ENCODE results near the gene ALDH4A1. TPM values are rescaled to one million over a fixed set of nuclear protein-coding genes. Genes with fewer than 3 reads are reported as not detected.

Gene ALDH4A1
- total RNA-seq, 1 donor: 28.6 TPM

DNA sequence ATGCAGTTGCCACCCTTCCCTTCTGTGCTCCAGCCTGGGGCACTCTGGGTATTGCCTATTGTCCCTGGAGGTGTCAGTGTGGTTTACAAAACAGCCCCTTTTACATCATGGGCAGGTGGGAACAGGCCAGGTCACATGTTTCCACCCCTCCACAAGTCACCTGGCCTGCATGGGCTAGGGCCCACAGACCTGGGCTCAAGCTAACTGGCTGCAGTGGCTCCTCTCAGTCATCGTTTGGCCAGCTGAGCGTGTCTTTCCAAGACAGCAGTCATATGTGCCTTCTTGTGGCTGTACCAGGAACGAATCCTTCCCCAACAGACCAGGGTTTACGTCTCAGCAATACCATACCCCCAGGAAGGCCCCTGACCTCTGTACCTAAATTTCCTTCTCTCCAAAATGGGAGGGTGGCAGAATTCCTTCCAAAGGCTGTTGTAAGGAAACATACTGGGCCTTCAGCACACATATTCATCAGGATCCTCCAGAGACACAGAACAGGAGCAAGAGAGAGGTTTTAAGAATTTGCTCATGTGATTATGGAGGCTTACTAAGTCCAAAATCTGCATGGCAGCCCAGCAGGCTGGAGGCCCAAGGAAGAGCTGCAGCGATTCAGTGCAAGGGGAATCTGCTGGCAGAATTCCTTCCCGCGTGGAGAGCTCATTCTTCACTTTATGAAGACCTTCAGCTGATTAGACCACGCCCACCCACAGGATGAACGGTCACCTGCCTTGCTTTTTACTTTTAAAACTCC lies 32.3 kb downstream of the ALDH4A1 start:
- Histone ChIP-seq H3K27me3 (ENCODE audit: insufficient read depth, low read length) (peaks cover 12% of the 10 kb centered on the region), H2AFZ (ENCODE audit: low read length) (no peak overlapping the region), H3K4me3 (ENCODE audit: insufficient read depth, low read length) (no peak overlapping the region), H3K27ac (ENCODE audit: low read depth, low read length) (no peak overlapping the region), H3K9me3 (ENCODE audit: low read depth, low read length) (no peaks in the 10 kb centered on the region), H4K20me1 (ENCODE audit: insufficient read depth, low read length) (no peaks in the 10 kb centered on the region), H3K4me1 (ENCODE audit: insufficient read depth, low read length) (no peaks in the 10 kb centered on the region), H3K79me2 (ENCODE audit: insufficient read depth, low read length) (no peaks in the 10 kb centered on the region), H3K36me3 (ENCODE audit: insufficient read depth, low read length) (no peaks in the 10 kb centered on the region), H3K4me2 (ENCODE audit: insufficient read depth, low read length) (no peak overlapping the region)
- TF ChIP-seq, protein P1, sequence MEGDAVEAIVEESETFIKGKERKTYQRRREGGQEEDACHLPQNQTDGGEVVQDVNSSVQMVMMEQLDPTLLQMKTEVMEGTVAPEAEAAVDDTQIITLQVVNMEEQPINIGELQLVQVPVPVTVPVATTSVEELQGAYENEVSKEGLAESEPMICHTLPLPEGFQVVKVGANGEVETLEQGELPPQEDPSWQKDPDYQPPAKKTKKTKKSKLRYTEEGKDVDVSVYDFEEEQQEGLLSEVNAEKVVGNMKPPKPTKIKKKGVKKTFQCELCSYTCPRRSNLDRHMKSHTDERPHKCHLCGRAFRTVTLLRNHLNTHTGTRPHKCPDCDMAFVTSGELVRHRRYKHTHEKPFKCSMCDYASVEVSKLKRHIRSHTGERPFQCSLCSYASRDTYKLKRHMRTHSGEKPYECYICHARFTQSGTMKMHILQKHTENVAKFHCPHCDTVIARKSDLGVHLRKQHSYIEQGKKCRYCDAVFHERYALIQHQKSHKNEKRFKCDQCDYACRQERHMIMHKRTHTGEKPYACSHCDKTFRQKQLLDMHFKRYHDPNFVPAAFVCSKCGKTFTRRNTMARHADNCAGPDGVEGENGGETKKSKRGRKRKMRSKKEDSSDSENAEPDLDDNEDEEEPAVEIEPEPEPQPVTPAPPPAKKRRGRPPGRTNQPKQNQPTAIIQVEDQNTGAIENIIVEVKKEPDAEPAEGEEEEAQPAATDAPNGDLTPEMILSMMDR (IDR thresholded peaks at IDR 0.05; ENCODE audit: extremely low read depth, low read depth, low read length): no peak
- peak; percentile 79 for DNase-seq (ENCODE audit: insufficient read length, low spot score, missing footprints)

- no peak overlapping the region for H3K27ac ChIP-seq (ENCODE audit: low read depth, low read length)
- H3K4me3 ChIP-seq (ENCODE audit: insufficient read depth, low read length): no peak overlapping the region
- H3K79me2 ChIP-seq (ENCODE audit: insufficient read depth, low read length): no peaks in the 10 kb centered on the region
- H4K20me1 ChIP-seq (ENCODE audit: insufficient read depth, low read length): no peaks in the 10 kb centered on the region
- H3K27me3 ChIP-seq (ENCODE audit: insufficient read depth, low read length): peaks cover 12% of the 10 kb centered on the region
- TF ChIP-seq, protein P1 (IDR thresholded peaks at IDR 0.05; ENCODE audit: extremely low read depth, low read depth, low read length): no peak
- H3K4me1 ChIP-seq (ENCODE audit: insufficient read depth, low read length): no peaks in the 10 kb centered on the region
- H3K4me2 ChIP-seq (ENCODE audit: insufficient read depth, low read length): no peak overlapping the region
- peak; percentile 79 for DNase-seq (ENCODE audit: insufficient read length, low spot score, missing footprints)
- H3K9me3 ChIP-seq (ENCODE audit: low read depth, low read length): no peaks in the 10 kb centered on the region
- no peak overlapping the region for H2AFZ ChIP-seq (ENCODE audit: low read length)
- H3K36me3 ChIP-seq (ENCODE audit: insufficient read depth, low read length): no peaks in the 10 kb centered on the region
Measured at GRCh38 chr1:18868801-18869424, 33.4 kb downstream of the ALDH4A1 start.

GRCh38 chr1:18868354-18868753 lies 34.0 kb downstream of the ALDH4A1 start:
- Histone ChIP-seq H3K9me3 (ENCODE audit: low read depth, low read length) (no peaks in the 10 kb centered on the region), H3K79me2 (ENCODE audit: insufficient read depth, low read length) (no peaks in the 10 kb centered on the region), H2AFZ (ENCODE audit: low read length) (no peak overlapping the region), H3K27ac (ENCODE audit: low read depth, low read length) (no peak overlapping the region), H3K27me3 (ENCODE audit: insufficient read depth, low read length) (peaks cover 12% of the 10 kb centered on the region), H3K4me1 (ENCODE audit: insufficient read depth, low read length) (no peaks in the 10 kb centered on the region), H3K36me3 (ENCODE audit: insufficient read depth, low read length) (no peaks in the 10 kb centered on the region), H3K4me3 (ENCODE audit: insufficient read depth, low read length) (no peak overlapping the region), H3K4me2 (ENCODE audit: insufficient read depth, low read length) (no peak overlapping the region), H4K20me1 (ENCODE audit: insufficient read depth, low read length) (no peaks in the 10 kb centered on the region)
- TF ChIP-seq, protein P1 (IDR thresholded peaks at IDR 0.05; ENCODE audit: extremely low read depth, low read depth, low read length): no peak
- DNase-seq (ENCODE audit: insufficient read length, low spot score, missing footprints): peak; percentile 76

GRCh38 chr1:18866846-18867245 lies 35.5 kb downstream of the ALDH4A1 start:
- no peaks in the 10 kb centered on the region for H3K4me1 ChIP-seq (ENCODE audit: insufficient read depth, low read length)
- no peaks in the 10 kb centered on the region for H3K36me3 ChIP-seq (ENCODE audit: insufficient read depth, low read length)
- no peaks in the 10 kb centered on the region for H3K9me3 ChIP-seq (ENCODE audit: low read depth, low read length)
- no peak overlapping the region for H3K4me2 ChIP-seq (ENCODE audit: insufficient read depth, low read length)
- no peaks in the 10 kb centered on the region for H4K20me1 ChIP-seq (ENCODE audit: insufficient read depth, low read length)
- TF ChIP-seq, protein P1 (IDR thresholded peaks at IDR 0.05; ENCODE audit: extremely low read depth, low read depth, low read length): no peak
- no peak overlapping the region for H2AFZ ChIP-seq (ENCODE audit: low read length)
- no peak overlapping the region for H3K27ac ChIP-seq (ENCODE audit: low read depth, low read length)
- peak; percentile 78 for DNase-seq (ENCODE audit: insufficient read length, low spot score, missing footprints)
- H3K4me3 ChIP-seq (ENCODE audit: insufficient read depth, low read length): no peak overlapping the region
- peaks cover 12% of the 10 kb centered on the region for H3K27me3 ChIP-seq (ENCODE audit: insufficient read depth, low read length)
- no peaks in the 10 kb centered on the region for H3K79me2 ChIP-seq (ENCODE audit: insufficient read depth, low read length)

Data from osteoblast (primary cell).